ENCODE data around the gene RNF150. TPM values are rescaled to one million over a fixed set of nuclear protein-coding genes. Genes with fewer than 3 reads are reported as not detected.

The RNF150 gene
- total RNA-seq, 4 donors from 2014 or later, result 10.2 to 34.5 (median 24.2) TPM

- no peaks in the 10 kb centered on the region for H3K27me3 ChIP-seq
- no peaks in the 10 kb centered on the region for H3K9me3 ChIP-seq
- H3K27ac ChIP-seq, result no peak overlapping the region
- no peaks in the 10 kb centered on the region for H3K36me3 ChIP-seq
- TF ChIP-seq CTCF (IDR thresholded peaks at IDR 0.05), result no peak
- TF ChIP-seq POLR2A (IDR thresholded peaks at IDR 0.05), result no peak
- intact Hi-C loops (cut with DNase I), result no loop called here
- WGBS, 2 donors, result 93 to 94% methylated on average over 2 of the region's 2 CpGs
- H3K4me3 ChIP-seq (replicated peaks in 1 of 3), result no peak overlapping the region
- no peaks in the 10 kb centered on the region for H3K4me1 ChIP-seq
- DNase-seq, result no peak
Observed at GRCh38 chr4:140841186-140841585, 292.1 kb downstream of the RNF150 start.

DNA sequence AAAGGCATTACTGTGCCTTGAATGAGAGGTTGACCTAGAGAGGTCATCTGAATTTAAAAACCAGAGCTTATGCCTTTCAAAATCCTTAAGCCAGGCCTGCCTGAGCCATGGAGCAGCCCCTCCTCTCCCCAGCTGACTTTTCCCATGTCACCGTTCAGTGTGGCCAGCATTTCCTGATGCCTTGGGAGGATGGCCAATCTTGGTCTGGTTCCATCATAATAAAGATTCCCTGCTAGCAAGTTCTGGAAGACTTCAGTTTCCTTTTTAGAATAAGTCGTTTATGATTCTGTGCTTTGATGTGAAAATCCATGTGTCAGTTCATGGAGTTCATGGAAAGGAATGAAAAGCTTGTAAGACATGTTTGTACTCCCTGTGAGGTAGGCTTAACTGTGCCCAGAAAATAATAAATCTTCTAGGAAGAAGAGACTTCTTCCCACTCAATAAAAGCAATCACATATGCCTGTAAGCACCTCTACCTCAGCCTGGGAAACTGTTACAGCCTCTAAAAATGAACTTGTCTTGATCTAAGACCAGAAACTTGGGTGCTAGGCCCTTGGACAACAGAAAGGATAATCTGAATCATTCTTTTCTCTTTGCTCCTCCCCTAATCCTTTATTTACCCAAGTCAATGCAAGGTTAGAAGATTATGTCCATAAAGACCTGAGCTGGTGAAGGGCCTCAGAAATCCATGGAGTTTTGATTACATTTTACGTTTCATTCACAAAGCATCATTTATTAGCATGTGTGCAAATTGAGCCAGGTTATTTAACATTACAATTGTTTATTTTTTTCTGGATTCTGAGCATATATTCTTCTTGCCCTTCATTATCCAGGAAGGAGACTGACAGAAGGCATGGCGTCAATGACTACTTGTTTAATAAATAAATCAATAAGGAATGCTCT, 293.1 kb downstream of the RNF150 start:
- Histone ChIP-seq H3K27me3 (no peaks in the 10 kb centered on the region), H3K9me3 (no peaks in the 10 kb centered on the region), H3K27ac (no peak overlapping the region), H3K4me3 (replicated peaks in 1 of 3) (no peak overlapping the region), H3K36me3 (no peaks in the 10 kb centered on the region), H3K4me1 (no peaks in the 10 kb centered on the region)
- WGBS, 2 donors, result 77 to 81% methylated on average over 4 of the region's 4 CpGs
- TF ChIP-seq POLR2A (IDR thresholded peaks at IDR 0.05) (no peak), CTCF (IDR thresholded peaks at IDR 0.05) (no peak)
- intact Hi-C loops (cut with DNase I), result no loop called here
- DNase-seq, result no peak

DNA sequence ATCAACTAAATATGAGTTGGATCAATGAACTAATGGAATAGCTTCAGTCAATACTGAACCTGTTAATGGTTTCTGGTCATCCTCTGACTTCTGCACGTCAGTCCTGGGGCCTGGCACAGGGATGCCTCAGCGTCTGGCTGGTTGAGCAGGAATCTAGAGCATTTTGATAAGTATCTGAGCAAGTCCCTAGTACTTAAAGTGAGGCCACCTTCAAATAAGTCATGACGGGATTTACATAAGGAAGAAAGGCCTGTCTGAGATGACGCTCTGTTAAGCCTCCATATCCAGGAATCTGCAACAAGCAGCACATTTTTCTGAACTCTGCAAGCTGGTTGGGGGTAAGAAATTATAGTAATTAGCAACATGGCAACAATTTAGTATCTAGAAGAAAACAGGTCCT, 293.9 kb downstream of the RNF150 start:
- intact Hi-C loops (cut with DNase I), result no loop called here
- 68 to 83% methylated on average over 4 of the region's 4 CpGs for WGBS, 2 donors
- H3K27ac ChIP-seq, result no peak overlapping the region

DNA sequence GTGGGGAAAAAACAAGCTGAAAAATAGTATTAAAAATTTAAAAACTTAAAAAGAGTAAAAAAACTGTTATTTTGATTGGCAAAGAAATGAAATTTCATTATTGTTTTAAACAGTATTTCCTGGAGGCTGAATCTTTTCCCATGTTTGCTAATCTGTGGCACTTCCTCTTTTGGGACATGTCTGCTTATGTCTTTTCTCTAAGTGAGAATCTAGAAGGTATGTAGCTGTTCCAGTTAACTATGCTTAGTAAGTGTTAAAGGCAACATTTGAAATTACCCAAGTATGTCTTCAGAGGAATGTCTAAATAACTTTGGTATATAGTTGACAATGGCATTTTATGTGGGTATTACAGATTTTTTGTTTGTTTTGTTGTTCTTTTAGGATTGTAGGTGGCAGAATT, 295.5 kb downstream of the RNF150 start:
- Histone ChIP-seq H3K27me3 (no peaks in the 10 kb centered on the region), H3K4me1 (no peaks in the 10 kb centered on the region), H3K27ac (no peak overlapping the region), H3K4me3 (replicated peaks in 1 of 3) (no peak overlapping the region), H3K9me3 (no peaks in the 10 kb centered on the region), H3K36me3 (no peaks in the 10 kb centered on the region)
- TF ChIP-seq POLR2A (IDR thresholded peaks at IDR 0.05), result no peak
- no peak for TF ChIP-seq CTCF (IDR thresholded peaks at IDR 0.05)
- DNase-seq, result no peak
- intact Hi-C loops (cut with DNase I), result no loop called here

More for the DNA sequence above, 293.9 kb downstream of the RNF150 start:
- Histone ChIP-seq H3K27me3 (no peaks in the 10 kb centered on the region), H3K36me3 (no peaks in the 10 kb centered on the region), H3K4me3 (replicated peaks in 1 of 3) (no peak overlapping the region), H3K4me1 (no peaks in the 10 kb centered on the region), H3K9me3 (no peaks in the 10 kb centered on the region)
- DNase-seq, result no peak
- TF ChIP-seq POLR2A (IDR thresholded peaks at IDR 0.05) (no peak), CTCF (IDR thresholded peaks at IDR 0.05) (no peak)

DNA sequence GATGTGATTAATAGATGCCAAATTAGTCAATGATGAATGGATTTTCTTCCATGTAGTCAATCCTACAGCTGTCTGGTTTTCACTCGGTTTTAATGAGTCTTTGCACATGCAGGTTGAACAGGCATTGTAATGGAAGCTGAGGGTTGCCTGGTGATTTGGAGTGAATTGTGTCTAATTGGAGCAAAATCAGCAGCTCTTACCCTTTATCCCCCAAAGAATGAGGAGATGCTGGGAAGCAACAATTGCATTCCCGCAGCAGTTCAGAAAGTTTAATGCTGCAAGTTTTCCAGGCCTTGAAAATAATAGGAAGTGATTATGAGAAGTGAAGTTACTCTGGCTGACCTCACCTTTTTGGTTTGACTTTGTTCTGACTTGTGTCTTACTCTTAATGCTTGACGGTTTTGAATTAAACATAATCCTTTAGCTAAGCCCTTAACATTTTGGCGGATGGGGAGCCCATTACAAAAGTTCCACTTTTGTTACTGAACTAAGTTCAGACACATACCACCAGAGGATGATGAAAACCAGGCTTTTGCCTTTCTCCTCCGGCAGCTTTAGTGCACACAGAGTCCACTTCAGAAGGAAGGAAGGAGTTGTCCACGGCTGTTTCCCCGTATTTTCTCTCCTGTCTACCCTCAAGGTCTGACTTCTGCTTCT, 298.3 kb downstream of the RNF150 start:
- Histone ChIP-seq H3K27me3 (no peaks in the 10 kb centered on the region), H3K27ac (no peak overlapping the region), H3K36me3 (no peaks in the 10 kb centered on the region), H3K9me3 (no peaks in the 10 kb centered on the region), H3K4me3 (replicated peaks in 1 of 3) (no peak overlapping the region), H3K4me1 (no peaks in the 10 kb centered on the region)
- intact Hi-C loops (cut with DNase I), result no loop called here
- 69 to 82% methylated on average over 7 of the region's 7 CpGs for WGBS, 2 donors
- TF ChIP-seq POLR2A (IDR thresholded peaks at IDR 0.05) (no peak), CTCF (IDR thresholded peaks at IDR 0.05) (no peak)
- no peak for DNase-seq

Data from thyroid gland (tissue), 4 donors.